K562 treated with DMSO at 1 percent for 24 hours (cell line): ENCODE measurements around the gene GLI2. TPM values are rescaled to one million over a fixed set of nuclear protein-coding genes. Genes with fewer than 3 reads are reported as not detected.

ENCODE experiments used
- total RNA-seq: library from RNA; unstranded; fragments of 300-600 nt; gene quantifications from 2 replicates; pipeline ENCODE4 v1.2.3, GENCODE V29; 2022; ENCODE audit warnings: low read depth; ENCODE audit not compliant: insufficient read depth

GLI2 gene
- total RNA-seq: not detected in 2 replicates

GRCh38 chr2:120735746-120736170, at the start of gene GLI2:
TSS of gene GLI2 (plus strand) at chr2:120735868. CDS start at chr2:120797321, 61,453 bp downstream.

